B cell (primary cell): ENCODE results near the gene ROM1. TPM values are rescaled to one million over a fixed set of nuclear protein-coding genes. Genes with fewer than 3 reads are reported as not detected.

Experiments used
- ATAC-seq: fragments of 200-7000 bp; cut with Tn5 transposase; one replicate; pipeline ENCODE4 v1.10.0; 2021; ENCODE audit warnings: low read depth, mild to moderate bottlenecking, moderate number of reproducible peaks, moderate library complexity
- CTCF ChIA-PET: fragments of 350-600 bp; sonication (Branson Sonifier 250); formaldehyde crosslinking; loops from one replicate; lab custom pipeline; 2021; ENCODE audit warnings: antibody characterized with exemption, inconsistent platforms; lab: Charles Lee
- POLR2A ChIA-PET: fragments of 350-600 bp; sonication (Branson Sonifier 250); formaldehyde crosslinking; loops from one replicate; lab custom pipeline; 2021; ENCODE audit warnings: antibody characterized with exemption; lab: Charles Lee
- DNase-seq: peaks from one replicate; pipeline ENCODE4 v3.0.0; 2013
- H2AFZ ChIP-seq: 2 replicates; pipeline ENCODE4 v1.6.1; 2012; ENCODE audit warnings: mild to moderate bottlenecking, low read depth, low read length; ENCODE audit not compliant: insufficient read depth, poor library complexity, severe bottlenecking
- H3K27ac ChIP-seq, 2 donors: 1 replicate in 1 of 2; 2 replicates in 1 of 2; pipeline ENCODE4 v1.5.1; 2012 to 2013; ENCODE audit warnings: low read length in 2 of 2, mild to moderate bottlenecking in 2 of 2, moderate library complexity in 1 of 2
- H3K27me3 ChIP-seq, 4 experiments: fragments of 200-600 bp in 1 of 4; sonication (generic) in 1 of 4; replicated peaks in 1 of 4; 1 replicate in 2 of 4; 2 replicates in 2 of 4; pipeline versions ENCODE4 v1.6.1 to v1.7.0; 2013 to 2016; ENCODE audit warnings: low read length in 3 of 4, mild to moderate bottlenecking in 2 of 4, mixed read lengths in 1 of 4, moderate library complexity in 1 of 4; ENCODE audit not compliant: insufficient read depth in 4 of 4, control insufficient read depth in 3 of 4; ENCODE audit errors: control extremely low read depth in 1 of 4
- H3K36me3 ChIP-seq, 2 experiments: replicated peaks in 1 of 2; 1 replicate in 1 of 2; 2 replicates in 1 of 2; pipeline versions ENCODE4 v1.6.1 to v1.7.1; 2013; ENCODE audit warnings: low read length in 1 of 2; ENCODE audit not compliant: insufficient read depth in 2 of 2, control insufficient read depth in 1 of 2; ENCODE audit errors: control extremely low read depth in 1 of 2, extremely low read depth in 1 of 2
- H3K4me1 ChIP-seq, 2 donors: fragments of 200-600 bp in 1 of 2; sonication (generic) in 1 of 2; 1 replicate in 1 of 2; 2 replicates in 1 of 2; pipeline versions ENCODE4 v1.5.1 to v1.6.1; 2013 to 2017; ENCODE audit warnings: low read length in 2 of 2; ENCODE audit not compliant: control insufficient read depth in 2 of 2, insufficient read depth in 2 of 2
- H3K4me2 ChIP-seq: replicated peaks from 2 replicates; pipeline ENCODE3; 2012; ENCODE audit warnings: mild to moderate bottlenecking, low read depth, low read length; ENCODE audit not compliant: poor library complexity, severe bottlenecking
- H3K4me3 ChIP-seq, 5 experiments: fragments of 200-600 bp in 1 of 5; sonication (generic) in 1 of 5; 1 replicate in 3 of 5; 2 replicates in 2 of 5; pipeline versions ENCODE4 v1.5.1 to v1.7.0; 2011 to 2016; ENCODE audit warnings: low read length in 4 of 5, mild to moderate bottlenecking in 4 of 5, low read depth in 2 of 5, control low read depth in 1 of 5, moderate library complexity in 1 of 5; ENCODE audit not compliant: insufficient read depth in 1 of 5; ENCODE audit errors: control extremely low read depth in 1 of 5, extremely low read depth in 1 of 5
- H3K79me2 ChIP-seq: fragments of 200-600 bp; sonication (generic); one replicate; pipeline ENCODE4 v1.6.0; 2016; ENCODE audit warnings: low read length; ENCODE audit not compliant: control insufficient read depth, insufficient read depth
- H3K9ac ChIP-seq: fragments of 200-600 bp; sonication (generic); 2 replicates; pipeline ENCODE4 v1.6.1; 2017; ENCODE audit warnings: mild to moderate bottlenecking, low read length, moderate library complexity
- H3K9me3 ChIP-seq, 3 donors: one replicate each; pipeline versions ENCODE4 v1.6.1 to v1.7.1; 2013; ENCODE audit warnings: low read length in 2 of 3; ENCODE audit not compliant: control insufficient read depth in 2 of 3, insufficient read depth in 1 of 3; ENCODE audit errors: control extremely low read depth in 1 of 3
- H4K20me1 ChIP-seq: 2 replicates; pipeline ENCODE4 v1.6.0; 2012; ENCODE audit warnings: mild to moderate bottlenecking, low read length; ENCODE audit not compliant: insufficient read depth, control insufficient read depth, poor library complexity, severe bottlenecking
- H3K27ac Mint-ChIP-seq: one replicate; pipeline ENCODE4 v1.8.0; 2021; ENCODE audit warnings: mixed read lengths
- H3K27me3 Mint-ChIP-seq: one replicate; pipeline ENCODE4 v1.8.0; 2021; ENCODE audit warnings: mixed read lengths
- H3K4me1 Mint-ChIP-seq: one replicate; pipeline ENCODE4 v1.8.0; 2021; ENCODE audit warnings: mixed read lengths
- H3K4me3 Mint-ChIP-seq: one replicate; pipeline ENCODE4 v1.8.0; 2021; ENCODE audit warnings: mixed read lengths
- H3K9me3 Mint-ChIP-seq: one replicate; pipeline ENCODE4 v1.8.0; 2022; ENCODE audit warnings: mixed read lengths; ENCODE audit not compliant: insufficient read depth
- CTCF ChIP-seq: fragments of 200-600 bp; IDR thresholded peaks from one replicate; pipeline ENCODE4 v1.8.0; 2022; ENCODE audit warnings: antibody characterized with exemption, mild to moderate bottlenecking
- EZH2 ChIP-seq: IDR thresholded peaks from 2 replicates; pipeline ENCODE4 v1.6.1; 2012; ENCODE audit warnings: borderline replicate concordance, low read depth, mild to moderate bottlenecking, moderate library complexity, low read length; ENCODE audit not compliant: insufficient read depth, poor library complexity, severe bottlenecking
- WGBS: methylation state at CpG from one replicate; pipeline ENCODE4 v1.1.5; 2013; ENCODE audit warnings: missing lambda C conversion rate; ENCODE audit not compliant: insufficient coverage; 5-methylcytosine and 5-hydroxymethylcytosine counted together
- intact Hi-C: fragments of 100-400 bp; cut with micrococcal nuclease; formaldehyde crosslinking; loops from one replicate; pipeline ENCODE4 v1.10.0; 2022
- polyA plus RNA-seq: library from polyadenylated mRNA; depleted of rRNA; stranded (reverse); fragments of >200 nt; gene quantifications from 2 replicates; pipeline ENCODE4 v1.2.3, GENCODE V29; 2012
- total RNA-seq, 2 donors: library from RNA; stranded (reverse); fragments of 120-200 nt in 1 of 2; gene quantifications; 1 replicate in 1 of 2; 2 replicates in 1 of 2; pipeline versions ENCODE4 v1.2.3 to v1.2.4, GENCODE V29; 2013 to 2022

ROM1 gene
- total and polyA plus RNA-seq, 2 donors (not counting 1 experiment from before 2014, with no cell fraction given), result 1.3 to 2.0 TPM

DNA sequence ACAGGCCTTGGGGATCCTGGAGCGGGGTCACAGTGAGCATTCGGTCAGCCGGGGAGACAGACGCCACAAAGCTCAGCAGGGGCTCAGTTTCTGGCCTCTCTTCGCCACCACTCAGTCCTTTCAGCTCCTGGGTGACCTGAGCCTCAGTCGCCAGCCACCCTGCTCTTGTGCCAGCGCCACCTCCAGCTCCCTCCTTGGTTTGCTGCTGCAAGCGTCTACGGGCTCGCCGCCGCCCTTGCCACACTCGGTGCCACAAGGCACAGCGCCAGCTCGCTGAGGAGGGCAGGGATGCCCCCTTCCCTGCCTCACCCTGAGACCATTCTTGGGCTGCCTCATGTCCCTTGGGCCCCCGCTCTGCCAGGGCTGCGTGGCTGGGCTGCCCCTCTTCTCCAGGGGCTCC lies 37.9 kb upstream of the ROM1 start:
- no peak for DNase-seq
- peaks cover 5 to 44% of the 10 kb centered on the region in 2 experiments for H3K36me3 ChIP-seq

More for the DNA sequence above, 37.9 kb upstream of the ROM1 start:
- no peak overlapping the region for H3K4me3 ChIP-seq
- peak overlapping the region; percentile 95 for H3K27ac Mint-ChIP-seq
- POLR2A ChIA-PET, result interaction anchor here (0.5 to 2.3 kb wide), 5 partner anchors 11 to 203 kb away, joined by 3 to 35 read pairs (median 3); partner anchors contain the start of gene TUT1
- 92% methylated on average over 17 of the region's 17 CpGs for WGBS
- H3K4me1 Mint-ChIP-seq, result peaks cover 44% of the 10 kb centered on the region
- H3K27ac ChIP-seq, result no peak overlapping the region
- no peak overlapping the region for H2AFZ ChIP-seq
- H4K20me1 ChIP-seq, result no peaks in the 10 kb centered on the region
- H3K27me3 Mint-ChIP-seq, result no peaks in the 10 kb centered on the region
- H3K4me2 ChIP-seq, result peak overlapping the region; percentile 90
- CTCF ChIA-PET, result interaction anchor here (0.6 to 6.1 kb wide), 6 partner anchors 15 to 193 kb away, joined by 3 to 33 read pairs (median 8); partner anchors contain the start of gene TUT1
- peaks cover 0 to 3% (median 0%) of the 10 kb centered on the region in 3 donors for H3K9me3 ChIP-seq
- H3K4me1 ChIP-seq, result peaks cover 12 to 25% of the 10 kb centered on the region in 2 donors
- peak overlapping the region; percentile 92 for H3K4me3 Mint-ChIP-seq
- no peaks in the 10 kb centered on the region for H3K27me3 ChIP-seq
- ATAC-seq, result no peak
- TF ChIP-seq CTCF (no peak), EZH2 (no peak)
- H3K9me3 Mint-ChIP-seq, result no peaks in the 10 kb centered on the region
- peak overlapping the region; percentile 86 for H3K9ac ChIP-seq
- peaks cover 18% of the 10 kb centered on the region for H3K79me2 ChIP-seq
- intact Hi-C loops, result loop anchor here (2.0 kb wide), 1 partner anchor 306 kb away; the partner anchor contains the start of gene SLC3A2
